SK-N-SH (cell line): ENCODE data around the gene NALCN. TPM values are rescaled to one million over a fixed set of nuclear protein-coding genes. Genes with fewer than 3 reads are reported as not detected.

Experiments used
- CTCF ChIA-PET: fragments of 300-600, 350-600 bp; formaldehyde crosslinking; extraction: SDS; loops from one replicate; lab custom pipeline; 2021; lab: Yijun Ruan, JAX
- POLR2A ChIA-PET: fragments of 350-600 bp; sonication (Branson Sonifier 250); formaldehyde crosslinking; extraction: SDS; loops from one replicate; lab custom pipeline; 2020; ENCODE audit warnings: antibody characterized with exemption, inconsistent platforms; lab: Yijun Ruan, JAX
- DNase-seq: peaks from one replicate; pipeline ENCODE4 v3.0.0; 2012
- H2AFZ ChIP-seq: fragments of 200-600 bp; sonication (generic); 2 replicates; pipeline ENCODE4 v1.8.1; 2016; ENCODE audit warnings: antibody characterized with exemption, mild to moderate bottlenecking, low read depth
- H3F3A ChIP-seq: fragments of 200-600 bp; sonication (generic); replicated peaks from 2 replicates; pipeline ENCODE3; 2016; ENCODE audit warnings: antibody characterized with exemption, mild to moderate bottlenecking; ENCODE audit not compliant: insufficient read depth
- H3K27ac ChIP-seq, 2 experiments: fragments of 200-500 bp in 1 of 2; fragments of 200-600 bp in 1 of 2; sonication (Bioruptor generic) in 1 of 2; sonication (generic), shearing (Covaris generic) in 1 of 2; 2 replicates each; pipeline versions ENCODE4 v1.5.1 to v1.6.1; 2014 to 2016; ENCODE audit warnings: low read depth in 2 of 2, inconsistent platforms in 1 of 2, low read length in 1 of 2, mild to moderate bottlenecking in 1 of 2, mixed read lengths in 1 of 2
- H3K27me3 ChIP-seq: fragments of 200-600 bp; sonication (generic), shearing (Covaris generic); 2 replicates; pipeline ENCODE4 v1.6.1; 2016; ENCODE audit warnings: mixed run types; ENCODE audit not compliant: insufficient read depth
- H3K36me3 ChIP-seq, 2 experiments: fragments of 200-500 bp in 1 of 2; fragments of 200-600 bp in 1 of 2; sonication (Bioruptor generic) in 1 of 2; sonication (generic) in 1 of 2; replicated peaks in 1 of 2; 2 replicates each; pipeline versions ENCODE3 to v1.5.1; 2014 to 2016; ENCODE audit warnings: low read length in 1 of 2, mild to moderate bottlenecking in 1 of 2; ENCODE audit not compliant: insufficient read depth in 2 of 2, control insufficient read depth in 1 of 2
- H3K4me1 ChIP-seq, 2 experiments: fragments of 200-500 bp in 1 of 2; fragments of 200-600 bp in 1 of 2; sonication (Bioruptor generic) in 1 of 2; sonication (generic), shearing (Covaris generic) in 1 of 2; 2 replicates each; pipeline versions ENCODE4 v1.5.1 to v1.6.1; 2014 to 2016; ENCODE audit warnings: low read depth in 1 of 2, low read length in 1 of 2, mixed run types in 1 of 2; ENCODE audit not compliant: insufficient read depth in 2 of 2, control insufficient read depth in 1 of 2
- H3K4me2 ChIP-seq: fragments of 200-600 bp; sonication (generic), shearing (Covaris generic); 2 replicates; pipeline ENCODE4 v1.6.1; 2017; ENCODE audit warnings: mixed run types
- H3K4me3 ChIP-seq, 2 experiments: fragments of 200-500 bp in 1 of 2; fragments of 200-600 bp in 1 of 2; sonication (Bioruptor generic) in 1 of 2; sonication (generic), shearing (Covaris generic) in 1 of 2; 2 replicates each; pipeline versions ENCODE4 v1.5.1 to v1.8.1; 2014 to 2016; ENCODE audit warnings: low read depth in 2 of 2, inconsistent platforms in 1 of 2, low read length in 1 of 2, mild to moderate bottlenecking in 1 of 2, mixed read lengths in 1 of 2, moderate library complexity in 1 of 2
- H3K79me2 ChIP-seq: fragments of 200-600 bp; sonication (generic); 2 replicates; pipeline ENCODE4 v1.8.1; 2017; ENCODE audit warnings: mild to moderate bottlenecking; ENCODE audit not compliant: insufficient read depth
- H3K9ac ChIP-seq: fragments of 200-600 bp; sonication (generic); 2 replicates; pipeline ENCODE4 v1.6.1; 2017; ENCODE audit warnings: mixed run types
- H3K9me2 ChIP-seq: fragments of 200-600 bp; sonication (generic); 2 replicates; pipeline ENCODE4 v1.6.1; 2017; ENCODE audit warnings: mixed run types
- H3K9me3 ChIP-seq: fragments of 200-600 bp; sonication (generic); 2 replicates; pipeline ENCODE4 v1.6.1; 2017; ENCODE audit warnings: mixed run types, mild to moderate bottlenecking, moderate library complexity
- H4K20me1 ChIP-seq: fragments of 200-600 bp; sonication (generic); 2 replicates; pipeline ENCODE4 v1.6.1; 2017; ENCODE audit warnings: mild to moderate bottlenecking, mixed run types; ENCODE audit not compliant: insufficient read depth
- ELF1 ChIP-seq: IDR thresholded peaks from 2 replicates; pipeline ENCODE4 v1.4.0; 2012
- FOXJ3 ChIP-seq: sonication (generic); formaldehyde crosslinking; IDR thresholded peaks from 2 replicates; pipeline ENCODE4 v1.5.1; 2020; ENCODE audit warnings: mild to moderate bottlenecking, missing genetic modification reagents
- FOXM1 ChIP-seq: IDR thresholded peaks from 2 replicates; pipeline ENCODE4 v1.4.0; 2012; ENCODE audit warnings: low read depth, mild to moderate bottlenecking
- MXI1 ChIP-seq: IDR thresholded peaks from 2 replicates; pipeline ENCODE4 v1.6.1; 2012; ENCODE audit warnings: mild to moderate bottlenecking, low read depth, low read length, improper control_type of control experiment
- POLR2AphosphoS5 ChIP-seq: IDR thresholded peaks from 2 replicates; pipeline ENCODE4 v1.6.1; 2012; ENCODE audit warnings: low read depth, low read length
- RAD21 ChIP-seq: IDR thresholded peaks from 2 replicates; pipeline ENCODE4 v1.6.1; 2012; ENCODE audit warnings: mild to moderate bottlenecking, low read length
- RCOR1 ChIP-seq: fragments of 150-350 bp; IDR thresholded peaks from 2 replicates; pipeline ENCODE4 v1.6.1; 2017; ENCODE audit warnings: antibody characterized with exemption, low read length
- RFX5 ChIP-seq: IDR thresholded peaks from 2 replicates; pipeline ENCODE4 v1.6.1; 2012; ENCODE audit warnings: mild to moderate bottlenecking, improper control_type of control experiment, low read length
- RXRA ChIP-seq: IDR thresholded peaks from 2 replicates; pipeline ENCODE4 v1.4.0; 2012; ENCODE audit warnings: low read depth, mild to moderate bottlenecking, borderline replicate concordance
- SMC3 ChIP-seq: IDR thresholded peaks from 2 replicates; pipeline ENCODE4 v1.6.1; 2012; ENCODE audit warnings: low read depth, low read length, improper control_type of control experiment
- TAF1 ChIP-seq: IDR thresholded peaks from 2 replicates; pipeline ENCODE4 v1.6.1; 2012; ENCODE audit warnings: low read depth, mild to moderate bottlenecking, low read length, moderate library complexity, borderline replicate concordance
- TCF12 ChIP-seq: IDR thresholded peaks from 2 replicates; pipeline ENCODE4 v1.4.0; 2012
- USF2 ChIP-seq: fragments of 150-350 bp; IDR thresholded peaks from 2 replicates; pipeline ENCODE4 v1.6.1; 2017; ENCODE audit warnings: antibody characterized with exemption, low read length, low read depth, borderline replicate concordance
- WGBS: methylation state at CpG from one replicate; pipeline ENCODE4 v1.1.6; 2017; ENCODE audit warnings: low lambda C conversion rate; 5-methylcytosine and 5-hydroxymethylcytosine counted together
- polyA plus RNA-seq, 3 experiments: library from polyadenylated mRNA; depleted of rRNA; stranded (reverse); fragments of >200 nt; gene quantifications; 2 replicates each; pipeline ENCODE4 v1.2.3, GENCODE V29; 2012
- TF ChIP-seq, protein P1 (sequence below): IDR thresholded peaks from 2 replicates; pipeline ENCODE4 v1.6.1; 2012; ENCODE audit warnings: mild to moderate bottlenecking, low read depth, low read length, moderate library complexity
- TF ChIP-seq, protein P2 (sequence below): IDR thresholded peaks from 2 replicates; pipeline ENCODE4 v1.4.0; 2012; ENCODE audit warnings: low read depth
- TF ChIP-seq, protein P3 (sequence below): IDR thresholded peaks from 2 replicates; pipeline ENCODE4 v1.4.0; 2012; ENCODE audit warnings: low read depth, borderline replicate concordance

NALCN gene
- polyA plus RNA-seq, 1 of the 3 experiments (the other 2 are of a cell fraction): 3.0 TPM

DNA sequence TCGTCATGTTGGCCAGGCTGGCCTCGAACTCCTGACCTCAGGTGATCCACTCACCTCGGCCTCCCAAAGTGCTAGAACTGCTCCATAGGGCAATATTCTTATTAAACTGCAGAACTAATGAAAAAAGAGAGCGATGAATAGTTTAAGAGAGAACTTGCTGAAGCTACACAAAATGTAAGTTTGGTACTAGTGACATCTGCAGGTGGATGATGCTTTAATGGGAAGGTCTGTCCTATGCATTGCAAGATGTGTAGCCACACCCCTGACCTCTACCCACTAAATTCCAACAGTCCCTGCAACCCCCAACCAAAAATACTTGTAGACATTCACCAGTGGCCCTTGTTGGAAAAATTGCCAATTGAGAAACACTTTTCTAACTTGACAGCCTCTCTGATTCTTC, 117.8 kb downstream of the NALCN start:
- 95% methylated on average over 4 of the region's 4 CpGs for WGBS
- Histone ChIP-seq H3K36me3 (no peaks in the 10 kb centered on the region), H3K9ac (no peak overlapping the region), H3K4me1 (peaks cover 0 to 5% of the 10 kb centered on the region in 2 experiments; a peak in 2 of 4 replicates), H4K20me1 (no peaks in the 10 kb centered on the region), H3K4me2 (no peak overlapping the region), H3K79me2 (no peaks in the 10 kb centered on the region), H3K9me3 (peaks cover 7% of the 10 kb centered on the region; the same call in 1 of the 2 replicates), H2AFZ (no peak overlapping the region), H3F3A (no peaks in the 10 kb centered on the region), H3K4me3 (no peak overlapping the region), H3K27me3 (no peaks in the 10 kb centered on the region), H3K9me2 (no peaks in the 10 kb centered on the region), H3K27ac (no peak overlapping the region)
- TF ChIP-seq FOXJ3 (CRISPR knock-in tag) (no peak), RAD21 (peak; percentile 47)
- DNase-seq: no peak
- CTCF ChIA-PET: interaction anchor here (0.8 to 1.2 kb wide), 2 partner anchors 148 to 149 kb away, joined by 3 to 4 read pairs; no protein-coding TSS in a partner anchor
- POLR2A ChIA-PET: no interaction called here

DNA sequence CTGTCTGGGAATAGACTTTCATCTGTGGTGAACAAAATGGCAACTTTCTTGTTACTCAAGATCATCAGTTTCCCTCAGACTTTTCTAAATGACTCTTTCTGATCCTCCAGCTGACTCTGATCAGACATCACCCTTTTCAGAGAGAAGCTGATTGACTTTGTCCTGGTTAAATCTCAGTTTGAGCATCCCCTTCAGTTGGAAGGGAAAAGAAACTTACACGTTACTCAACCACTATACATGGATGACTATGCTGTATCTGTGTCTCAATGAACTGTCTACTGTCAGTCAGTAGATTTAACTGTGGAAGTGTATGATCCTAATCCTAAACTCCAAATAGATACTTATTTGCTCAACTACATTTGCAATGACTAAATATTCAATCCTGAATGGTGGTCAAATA, 118.5 kb downstream of the NALCN start:
- Histone ChIP-seq H3K79me2 (no peaks in the 10 kb centered on the region), H3K9me2 (no peaks in the 10 kb centered on the region), H3K27me3 (no peaks in the 10 kb centered on the region), H3K4me1 (no peaks in the 10 kb centered on the region; a peak in 1 of 4 replicates), H3K4me2 (no peak overlapping the region), H3K4me3 (no peak overlapping the region), H3K36me3 (no peaks in the 10 kb centered on the region), H4K20me1 (no peaks in the 10 kb centered on the region), H3K9me3 (peaks cover 7% of the 10 kb centered on the region; the same call in 1 of the 2 replicates), H3K9ac (no peak overlapping the region), H2AFZ (no peak overlapping the region), H3F3A (no peaks in the 10 kb centered on the region), H3K27ac (no peak overlapping the region)
- TF ChIP-seq TAF1 (no peak), POLR2AphosphoS5 (no peak)
- TF ChIP-seq, protein P1, sequence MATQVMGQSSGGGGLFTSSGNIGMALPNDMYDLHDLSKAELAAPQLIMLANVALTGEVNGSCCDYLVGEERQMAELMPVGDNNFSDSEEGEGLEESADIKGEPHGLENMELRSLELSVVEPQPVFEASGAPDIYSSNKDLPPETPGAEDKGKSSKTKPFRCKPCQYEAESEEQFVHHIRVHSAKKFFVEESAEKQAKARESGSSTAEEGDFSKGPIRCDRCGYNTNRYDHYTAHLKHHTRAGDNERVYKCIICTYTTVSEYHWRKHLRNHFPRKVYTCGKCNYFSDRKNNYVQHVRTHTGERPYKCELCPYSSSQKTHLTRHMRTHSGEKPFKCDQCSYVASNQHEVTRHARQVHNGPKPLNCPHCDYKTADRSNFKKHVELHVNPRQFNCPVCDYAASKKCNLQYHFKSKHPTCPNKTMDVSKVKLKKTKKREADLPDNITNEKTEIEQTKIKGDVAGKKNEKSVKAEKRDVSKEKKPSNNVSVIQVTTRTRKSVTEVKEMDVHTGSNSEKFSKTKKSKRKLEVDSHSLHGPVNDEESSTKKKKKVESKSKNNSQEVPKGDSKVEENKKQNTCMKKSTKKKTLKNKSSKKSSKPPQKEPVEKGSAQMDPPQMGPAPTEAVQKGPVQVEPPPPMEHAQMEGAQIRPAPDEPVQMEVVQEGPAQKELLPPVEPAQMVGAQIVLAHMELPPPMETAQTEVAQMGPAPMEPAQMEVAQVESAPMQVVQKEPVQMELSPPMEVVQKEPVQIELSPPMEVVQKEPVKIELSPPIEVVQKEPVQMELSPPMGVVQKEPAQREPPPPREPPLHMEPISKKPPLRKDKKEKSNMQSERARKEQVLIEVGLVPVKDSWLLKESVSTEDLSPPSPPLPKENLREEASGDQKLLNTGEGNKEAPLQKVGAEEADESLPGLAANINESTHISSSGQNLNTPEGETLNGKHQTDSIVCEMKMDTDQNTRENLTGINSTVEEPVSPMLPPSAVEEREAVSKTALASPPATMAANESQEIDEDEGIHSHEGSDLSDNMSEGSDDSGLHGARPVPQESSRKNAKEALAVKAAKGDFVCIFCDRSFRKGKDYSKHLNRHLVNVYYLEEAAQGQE: no peak
- TF ChIP-seq, protein P2, sequence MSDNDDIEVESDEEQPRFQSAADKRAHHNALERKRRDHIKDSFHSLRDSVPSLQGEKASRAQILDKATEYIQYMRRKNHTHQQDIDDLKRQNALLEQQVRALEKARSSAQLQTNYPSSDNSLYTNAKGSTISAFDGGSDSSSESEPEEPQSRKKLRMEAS: no peak
- WGBS: 100% methylated on average over 1 of the region's 1 CpG
- POLR2A ChIA-PET: no interaction called here
- no peak for DNase-seq
- CTCF ChIA-PET: interaction anchor here (0.8 to 1.2 kb wide), 2 partner anchors 147 to 149 kb away, joined by 3 to 4 read pairs; no protein-coding TSS in a partner anchor

- POLR2A ChIA-PET: no interaction called here
- no peaks in the 10 kb centered on the region for H3K27me3 ChIP-seq
- H3K27ac ChIP-seq: no peak overlapping the region
- peaks cover 7% of the 10 kb centered on the region; the same call in 1 of the 2 replicates for H3K9me3 ChIP-seq
- H3K79me2 ChIP-seq: no peaks in the 10 kb centered on the region
- peaks cover 0 to 2% of the 10 kb centered on the region in 2 experiments; a peak in 2 of 4 replicates for H3K4me1 ChIP-seq
- H3F3A ChIP-seq: no peaks in the 10 kb centered on the region
- no peaks in the 10 kb centered on the region for H3K36me3 ChIP-seq
- H3K4me3 ChIP-seq: no peak overlapping the region
- CTCF ChIA-PET: interaction anchor here (0.8 to 1.3 kb wide), 3 partner anchors 48 to 571 kb away, joined by 3 to 4 read pairs (median 4); no protein-coding TSS in a partner anchor
- H3K4me2 ChIP-seq: no peak overlapping the region
- DNase-seq: no peak
- no peaks in the 10 kb centered on the region for H3K9me2 ChIP-seq
- H3K9ac ChIP-seq: no peak overlapping the region
- 82% methylated on average over 1 of the region's 1 CpG for WGBS
- no peaks in the 10 kb centered on the region for H4K20me1 ChIP-seq
- H2AFZ ChIP-seq: no peak overlapping the region
- TF ChIP-seq TCF12 (no peak), RCOR1 (no peak), SMC3 (no peak), MXI1 (no peak), RXRA (no peak), RFX5 (no peak), ELF1 (no peak), USF2 (no peak), FOXM1 (no peak), TAF1 (no peak)
- TF ChIP-seq, protein P3, sequence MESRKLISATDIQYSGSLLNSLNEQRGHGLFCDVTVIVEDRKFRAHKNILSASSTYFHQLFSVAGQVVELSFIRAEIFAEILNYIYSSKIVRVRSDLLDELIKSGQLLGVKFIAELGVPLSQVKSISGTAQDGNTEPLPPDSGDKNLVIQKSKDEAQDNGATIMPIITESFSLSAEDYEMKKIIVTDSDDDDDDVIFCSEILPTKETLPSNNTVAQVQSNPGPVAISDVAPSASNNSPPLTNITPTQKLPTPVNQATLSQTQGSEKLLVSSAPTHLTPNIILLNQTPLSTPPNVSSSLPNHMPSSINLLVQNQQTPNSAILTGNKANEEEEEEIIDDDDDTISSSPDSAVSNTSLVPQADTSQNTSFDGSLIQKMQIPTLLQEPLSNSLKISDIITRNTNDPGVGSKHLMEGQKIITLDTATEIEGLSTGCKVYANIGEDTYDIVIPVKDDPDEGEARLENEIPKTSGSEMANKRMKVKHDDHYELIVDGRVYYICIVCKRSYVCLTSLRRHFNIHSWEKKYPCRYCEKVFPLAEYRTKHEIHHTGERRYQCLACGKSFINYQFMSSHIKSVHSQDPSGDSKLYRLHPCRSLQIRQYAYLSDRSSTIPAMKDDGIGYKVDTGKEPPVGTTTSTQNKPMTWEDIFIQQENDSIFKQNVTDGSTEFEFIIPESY: no peak
Observed at GRCh38 chr13:101292711-101293110, 123.6 kb downstream of the NALCN start.
